A172 (cell line): ENCODE results near the gene SLC9A8. TPM values are rescaled to one million over a fixed set of nuclear protein-coding genes. Genes with fewer than 3 reads are reported as not detected.
"Not testable (repeated sequence)": the region's sequence is repeated elsewhere in the genome, so short reads cannot be mapped to it uniquely, and the experiment has no call there.

Experiments used
- DNase-seq: peaks from one replicate; pipeline ENCODE4 v3.0.0-alpha.2; 2015; ENCODE audit warnings: low spot score
- total RNA-seq: library from RNA; depleted of rRNA; stranded (reverse); fragments of >200 nt; shearing (Covaris generic); gene quantifications from 2 replicates; pipeline ENCODE4 v1.2.3, GENCODE V29; 2014

Gene SLC9A8
- total RNA-seq, 1 experiment from 2014 or later = 9.9 TPM

DNA sequence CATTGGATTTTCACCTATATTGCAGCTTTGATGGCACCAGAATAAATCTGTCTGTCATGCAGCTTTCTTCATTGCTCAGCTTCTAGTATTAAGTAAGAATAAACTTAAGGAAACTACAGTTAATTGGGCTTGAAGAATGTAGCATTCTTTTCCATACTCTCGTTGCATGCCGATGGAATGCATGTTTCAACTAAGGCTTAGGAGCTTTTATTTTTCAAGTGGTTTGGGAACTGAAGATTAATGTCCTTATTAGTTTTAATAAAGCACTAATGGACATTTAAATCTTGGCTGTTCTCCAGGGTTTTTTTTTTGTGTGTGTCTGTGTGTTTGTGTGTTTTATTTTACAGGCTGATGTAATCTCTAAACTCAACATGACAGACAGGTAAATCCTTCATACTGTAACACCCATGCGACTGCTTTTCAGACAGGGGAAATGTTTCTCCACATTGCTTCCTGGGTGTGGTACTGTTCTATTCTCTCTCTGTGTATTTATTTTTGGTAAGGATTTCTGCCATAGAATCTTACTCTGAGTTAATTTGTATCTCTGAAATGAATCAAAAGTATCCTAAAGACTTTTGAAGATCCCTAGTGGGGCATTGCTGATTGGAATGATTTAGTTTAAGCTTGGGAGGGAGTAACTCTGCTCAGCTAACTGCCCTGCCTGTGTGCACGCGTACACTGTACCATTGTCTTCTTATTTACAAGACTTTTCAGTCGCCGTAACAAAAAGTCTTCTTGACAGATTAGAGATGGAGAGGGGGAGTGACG lies 38.0 kb downstream of the SLC9A8 start:
- no peak for DNase-seq

DNA sequence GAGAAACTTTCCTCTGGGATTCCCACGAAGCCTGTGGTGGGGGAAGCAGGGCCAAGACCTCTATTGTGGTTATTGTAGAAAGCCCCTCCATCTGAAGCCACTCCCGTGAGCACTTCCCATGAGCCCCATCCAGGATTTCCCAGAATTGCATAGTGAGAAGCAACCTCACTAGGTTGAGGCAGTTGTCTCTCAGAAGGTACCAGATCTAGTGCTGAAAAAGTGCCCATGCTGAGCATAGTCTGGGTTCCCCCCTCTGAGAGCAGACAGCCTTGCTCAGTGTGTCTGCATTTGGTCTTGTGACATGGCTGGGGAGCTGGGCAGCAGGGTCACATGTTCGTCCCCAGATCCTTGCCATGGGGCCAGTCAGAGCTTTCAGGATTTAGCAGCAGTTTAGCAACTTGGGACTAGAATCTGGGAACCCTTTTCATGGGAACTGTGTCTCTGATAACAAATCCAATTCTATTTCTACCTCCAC lies 38.6 kb downstream of the SLC9A8 start:
- no peak for DNase-seq

DNA sequence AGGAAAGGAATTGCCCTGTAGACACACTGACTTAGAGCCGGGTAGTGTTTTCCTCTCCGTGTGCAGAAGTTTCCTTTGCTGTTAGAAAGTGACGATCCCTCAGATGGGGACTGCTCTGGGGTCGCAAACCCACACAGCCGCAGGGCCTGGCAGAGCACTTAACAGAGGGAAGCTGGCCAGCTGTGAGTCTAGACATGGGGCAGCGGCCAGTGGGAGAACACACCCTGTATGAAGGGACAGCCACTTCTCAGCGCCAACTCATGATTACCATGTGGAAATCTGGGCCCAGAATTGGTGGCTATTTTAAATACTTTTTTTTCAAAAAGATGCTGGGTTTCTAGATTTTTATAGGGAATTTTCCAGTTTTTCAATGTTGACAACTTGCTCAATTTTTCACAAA lies 39.4 kb downstream of the SLC9A8 start:
- DNase-seq = no peak

DNA sequence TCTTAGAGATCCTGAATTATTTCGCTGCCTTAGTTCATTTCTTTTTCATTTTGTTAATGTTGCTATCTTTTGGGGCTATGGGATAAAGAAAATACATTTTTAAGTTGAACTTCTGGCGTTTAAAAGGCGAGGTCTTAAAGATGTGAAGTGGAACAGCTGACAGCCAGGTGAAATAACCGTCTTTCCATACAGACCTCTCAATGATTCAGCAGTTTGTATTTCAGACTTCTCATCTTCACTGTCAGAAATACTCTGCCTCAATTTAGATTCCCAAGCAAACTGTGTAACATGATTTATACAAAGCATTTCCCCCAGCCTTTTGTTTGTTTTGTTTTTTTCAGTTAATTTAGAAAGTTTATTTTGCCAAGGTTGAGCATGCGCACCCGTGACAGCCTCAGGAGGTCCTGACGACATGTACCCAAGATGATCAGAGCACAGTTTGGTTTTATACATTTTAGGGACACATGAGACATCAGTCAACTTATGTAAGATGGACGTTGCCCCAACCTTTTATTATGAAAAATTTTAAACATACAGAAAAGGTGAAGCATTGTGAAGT lies 40.0 kb downstream of the SLC9A8 start:
- no peak for DNase-seq

DNA sequence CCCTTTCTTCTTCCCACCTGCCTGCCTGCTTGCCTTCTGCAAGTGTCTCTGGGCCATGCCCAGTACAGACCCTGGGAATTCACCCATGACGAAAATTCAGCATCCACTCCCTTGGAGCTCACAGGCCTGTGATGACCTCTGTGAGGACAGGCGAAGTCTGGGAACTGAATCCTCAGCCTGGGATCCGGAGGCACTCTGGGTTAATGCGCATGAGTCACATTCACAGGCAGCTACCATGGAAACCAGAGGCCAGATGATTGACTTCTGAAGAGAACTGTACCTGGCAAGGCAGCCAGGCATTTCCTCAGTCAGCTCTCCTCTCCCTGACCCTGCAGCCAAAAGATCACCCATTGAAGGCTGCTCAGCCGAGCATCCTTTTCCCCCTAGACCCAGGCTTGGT lies 41.0 kb downstream of the SLC9A8 start:
- peak; percentile 92 for DNase-seq

DNA sequence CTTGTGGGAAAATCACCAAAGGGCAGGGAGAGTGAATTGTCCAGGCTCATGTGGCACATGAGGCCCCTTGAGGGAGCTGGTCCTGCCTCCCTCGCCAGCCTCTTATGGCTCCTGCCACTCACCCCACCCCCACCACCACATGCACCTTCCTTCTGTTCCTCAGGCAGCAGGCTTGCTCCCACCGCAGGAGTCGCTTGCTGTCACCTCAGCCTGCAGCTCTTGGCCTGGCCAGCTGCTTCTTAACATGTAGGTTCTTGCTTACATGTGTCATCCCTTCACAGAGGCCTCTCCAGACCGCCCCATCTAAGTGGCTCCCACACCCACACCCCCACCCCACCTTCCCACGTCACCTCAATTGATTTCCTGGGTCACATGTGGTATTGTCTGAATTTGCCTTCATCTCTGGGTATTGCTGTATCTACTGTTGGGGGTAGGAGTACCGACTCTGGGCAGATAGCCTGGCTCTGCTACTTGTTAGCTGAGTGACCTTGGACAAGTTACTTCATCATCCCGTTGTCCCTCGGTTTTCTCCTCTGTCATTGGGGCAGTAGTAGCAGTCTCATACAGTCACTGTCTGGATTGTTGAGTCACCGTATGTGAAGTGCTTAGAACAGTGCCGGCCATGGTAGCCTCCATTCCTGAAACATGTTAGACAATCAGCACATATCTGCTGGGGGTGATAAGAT lies 41.7 kb downstream of the SLC9A8 start:
- no peak for DNase-seq

DNA sequence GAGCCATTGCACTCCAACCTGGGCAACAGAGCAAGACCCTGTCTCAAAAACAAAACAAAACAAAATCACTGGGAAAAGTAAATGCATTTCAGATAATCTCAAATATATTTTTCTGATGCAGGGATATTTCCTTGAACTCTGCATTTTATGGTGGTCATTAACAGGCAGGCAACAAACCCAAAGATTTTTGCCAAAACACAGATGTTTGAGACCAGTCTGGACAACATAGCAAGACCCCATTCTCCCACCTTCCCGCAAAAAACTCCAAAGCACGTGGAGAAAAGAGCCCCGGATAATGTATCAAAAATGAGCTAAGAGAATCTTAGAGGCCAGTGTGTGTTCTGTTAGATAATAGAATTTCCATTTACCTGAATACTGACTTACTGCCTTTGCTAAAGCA lies 44.3 kb downstream of the SLC9A8 start:
- no peak for DNase-seq

DNA sequence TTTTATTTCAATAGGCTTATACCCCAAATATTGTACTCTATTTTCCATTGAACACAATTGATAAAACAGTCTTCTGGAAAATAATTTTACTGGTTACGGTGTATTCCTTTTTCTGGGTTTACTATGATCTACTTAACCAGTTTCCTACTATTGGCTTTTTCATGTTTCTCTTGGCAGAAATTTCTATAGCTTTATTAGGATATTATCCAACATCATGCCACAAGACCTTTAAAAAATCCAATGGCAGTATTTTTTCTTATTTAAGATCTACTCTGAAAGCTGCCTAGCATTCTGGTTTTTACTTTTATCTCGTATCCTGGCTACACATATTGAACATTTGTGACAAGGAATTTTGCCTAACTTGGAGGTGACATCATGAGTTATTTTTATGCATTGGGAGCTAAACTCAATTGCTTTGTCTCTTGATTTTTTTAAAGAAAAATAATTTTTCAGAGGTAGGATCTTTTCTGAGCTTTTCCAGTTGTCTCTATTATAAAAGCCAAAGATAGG lies 45.5 kb downstream of the SLC9A8 start:
- DNase-seq = no peak

DNA sequence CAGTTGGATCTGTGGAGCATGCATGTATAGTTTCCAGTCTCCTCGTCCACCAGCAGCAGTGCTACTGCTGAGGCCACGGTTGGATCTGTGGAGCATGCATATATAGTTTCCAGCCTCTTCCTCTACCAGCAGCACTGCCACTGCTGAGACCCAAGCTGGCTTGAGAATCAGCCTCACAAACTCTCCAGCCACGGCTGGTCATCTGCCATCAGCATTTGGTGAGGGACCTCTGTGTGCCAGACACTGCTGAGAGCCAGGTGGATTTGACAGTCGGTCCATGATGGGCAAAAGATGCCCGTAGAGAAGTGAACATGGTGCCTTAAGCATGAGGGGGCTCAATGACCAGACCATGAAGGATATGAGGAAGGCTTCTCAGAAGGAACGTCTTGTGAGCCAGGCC lies 46.4 kb downstream of the SLC9A8 start:
- DNase-seq = no peak

DNA sequence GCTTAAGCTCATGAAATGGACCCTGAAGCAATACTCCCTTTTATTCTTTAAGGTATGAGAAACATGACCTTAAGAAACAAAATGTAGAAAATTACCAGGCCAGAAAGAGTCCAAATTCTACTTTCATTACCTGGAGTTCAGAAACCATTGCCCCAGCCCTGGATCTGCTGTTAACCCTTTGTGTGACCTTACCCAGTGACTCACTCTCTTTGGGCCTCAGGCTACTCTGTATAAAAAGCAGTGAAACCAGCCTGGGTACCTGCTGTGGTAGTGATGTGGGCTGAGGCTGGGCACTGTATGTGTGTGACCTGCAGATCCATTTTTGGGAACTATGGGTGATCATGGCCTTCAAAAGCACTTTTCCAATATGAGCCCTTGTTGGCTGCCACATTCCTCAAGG lies 47.2 kb downstream of the SLC9A8 start:
- no peak for DNase-seq

DNA sequence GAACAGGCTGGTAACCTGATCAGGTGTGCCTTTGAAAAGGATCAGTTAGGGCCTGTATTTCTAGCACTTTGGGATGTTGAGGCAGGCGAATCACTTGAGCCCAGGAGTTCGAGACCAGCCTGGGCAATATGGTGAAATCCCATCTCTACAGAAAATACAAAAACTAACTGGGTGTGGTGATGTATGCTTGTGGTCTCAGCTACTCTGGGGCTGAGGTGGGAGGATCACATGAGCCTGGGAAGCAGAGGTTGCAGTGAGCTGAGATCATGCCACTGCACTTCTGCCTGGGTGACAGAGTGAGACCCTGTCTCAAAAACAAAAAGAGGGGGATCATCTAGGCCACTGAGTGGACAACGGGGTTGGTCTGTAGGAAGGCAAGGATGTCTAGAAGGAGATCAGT lies 48.6 kb downstream of the SLC9A8 start:
- DNase-seq = not testable (repeated sequence)

DNA sequence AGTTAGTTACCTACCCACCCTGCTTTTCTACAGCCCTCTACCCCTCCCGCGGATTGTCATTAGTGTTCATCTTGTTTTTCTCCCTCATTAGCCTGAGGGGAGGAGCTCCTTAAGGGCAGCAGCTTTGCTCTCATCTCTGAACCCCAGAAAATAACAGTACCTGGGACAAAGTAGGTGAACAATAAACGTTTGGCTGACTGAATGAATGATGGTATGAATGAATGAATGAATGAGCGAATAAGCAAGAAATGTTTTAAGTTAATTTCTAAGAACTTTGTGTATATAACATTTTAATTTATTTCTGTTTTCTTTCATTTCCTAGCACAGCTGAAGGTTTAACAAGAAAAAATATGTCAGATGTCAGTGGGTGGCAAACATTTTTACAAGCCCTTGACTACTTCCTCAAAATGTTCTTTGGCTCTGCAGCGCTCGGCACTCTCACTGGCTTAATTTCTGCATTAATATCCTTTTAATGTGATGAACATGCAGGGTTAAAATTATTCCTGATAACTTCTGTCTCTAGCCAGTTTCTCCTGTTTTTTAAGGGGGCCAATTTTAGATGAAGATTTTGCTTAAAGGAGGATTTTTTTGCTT lies 50.1 kb downstream of the SLC9A8 start:
- DNase-seq = no peak

DNA sequence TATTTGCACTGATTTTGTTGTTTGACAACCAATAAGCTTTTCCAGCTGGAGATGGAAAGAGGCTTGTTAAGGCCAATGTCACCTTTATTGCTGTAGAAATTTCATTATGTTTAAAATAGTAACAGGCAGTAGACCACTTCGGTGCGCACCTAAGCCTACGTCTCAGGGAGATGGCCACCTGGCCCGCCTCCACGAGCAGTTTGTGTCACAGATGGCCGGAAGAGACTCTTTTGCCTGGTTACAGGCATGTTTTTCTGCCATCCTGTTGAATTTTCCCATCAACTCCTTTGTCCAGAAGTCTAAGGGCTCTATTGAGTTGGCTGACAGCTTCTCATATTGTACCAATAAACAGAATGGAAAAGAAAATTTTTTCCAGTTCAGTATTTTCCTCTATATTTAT lies 51.0 kb downstream of the SLC9A8 start:
- DNase-seq = no peak

DNA sequence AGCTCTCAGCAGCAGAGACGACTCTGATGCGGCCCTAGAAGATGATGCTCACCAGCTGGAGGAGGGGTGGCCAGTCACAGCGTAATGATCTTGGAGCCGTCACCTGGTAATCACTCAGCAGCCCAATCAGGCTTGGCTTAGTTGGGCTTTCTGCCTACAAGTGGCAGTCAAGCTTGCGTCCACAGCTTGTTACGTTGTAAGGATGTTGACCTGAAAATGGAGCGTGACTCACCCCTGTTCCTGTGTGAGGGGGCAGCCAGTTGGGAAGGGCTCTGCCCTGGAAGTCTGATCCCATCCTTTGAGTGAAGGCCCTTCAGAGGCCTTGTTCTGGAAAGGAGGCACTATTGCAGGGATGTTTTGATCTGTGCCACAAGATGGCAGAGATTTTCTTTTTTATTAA lies 52.9 kb downstream of the SLC9A8 start:
- DNase-seq = peak; percentile 33

DNA sequence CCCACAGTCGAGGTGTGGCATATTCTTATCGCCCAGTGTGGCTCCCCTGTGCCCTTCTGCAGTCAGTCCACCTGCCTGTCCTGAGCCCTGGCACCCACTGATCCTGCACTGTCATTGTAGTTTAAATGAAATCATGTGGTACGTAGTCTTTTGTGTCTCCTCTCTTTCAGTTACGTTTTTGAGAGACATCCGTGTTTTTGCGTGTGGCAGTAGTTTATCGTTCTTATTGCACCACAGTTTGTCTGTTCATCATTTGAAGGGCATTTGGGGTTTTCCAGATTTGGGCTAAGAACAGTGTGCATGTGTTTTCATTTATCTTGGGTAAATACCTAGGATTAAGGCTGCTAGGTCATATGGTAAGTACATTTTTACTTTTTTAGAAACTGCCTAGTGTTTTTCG lies 53.4 kb downstream of the SLC9A8 start:
- peak; percentile 33 for DNase-seq

DNA sequence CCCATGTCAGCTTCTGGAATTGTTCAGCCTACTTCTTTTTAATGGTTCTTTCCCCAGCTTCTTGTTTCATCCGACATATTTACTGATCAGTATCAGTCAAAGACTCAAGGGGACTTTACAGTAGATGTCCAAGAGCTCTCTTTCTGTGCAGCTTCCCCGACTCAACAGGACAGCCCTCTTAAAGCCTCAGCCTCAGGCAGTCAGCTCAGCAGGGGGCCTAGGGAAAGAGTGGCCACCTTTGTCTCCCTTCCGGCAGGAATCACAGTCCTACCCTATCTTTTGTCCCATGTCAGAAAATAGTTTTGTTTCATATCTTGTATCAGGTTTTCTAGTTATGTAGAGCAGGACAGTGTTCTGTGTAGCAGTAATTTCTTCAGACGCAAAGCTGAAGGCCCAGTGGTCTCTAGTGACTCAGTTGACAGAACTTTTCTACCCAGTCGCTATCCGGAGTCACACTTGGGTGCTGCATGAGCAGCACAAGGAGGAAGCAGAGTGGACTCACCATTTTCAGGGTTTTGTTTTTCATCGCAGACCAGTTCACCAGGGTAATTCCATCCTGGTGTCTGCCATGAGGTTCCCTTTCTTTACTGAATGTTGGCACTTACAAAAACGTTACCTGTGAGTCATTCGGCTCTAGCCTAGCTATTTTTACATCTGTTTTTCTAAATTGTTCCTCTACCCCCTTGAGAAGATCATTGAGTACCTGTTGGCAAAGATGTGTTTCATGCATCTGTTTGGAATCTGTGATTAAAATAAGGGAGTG lies 55.0 kb downstream of the SLC9A8 start:
- DNase-seq = no peak

DNA sequence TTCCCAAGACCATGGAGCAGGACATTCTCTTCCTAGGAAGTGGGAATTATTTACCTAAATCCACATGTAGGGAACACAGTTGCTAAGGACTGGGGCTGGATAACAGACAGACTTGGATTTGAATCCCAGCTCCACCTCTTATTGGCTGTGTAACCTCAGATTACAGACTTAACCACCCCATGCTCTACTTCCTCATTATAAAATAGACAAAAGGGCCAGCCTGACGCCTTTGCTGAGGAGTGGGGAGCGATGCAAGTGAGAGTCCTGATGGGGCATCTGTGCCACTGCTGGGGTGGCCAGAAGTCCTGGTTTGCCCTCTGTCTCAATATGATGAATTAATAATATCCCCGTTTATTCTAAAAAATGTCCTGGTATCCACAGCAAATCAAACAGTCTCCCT lies 55.9 kb downstream of the SLC9A8 start:
- DNase-seq = no peak

DNA sequence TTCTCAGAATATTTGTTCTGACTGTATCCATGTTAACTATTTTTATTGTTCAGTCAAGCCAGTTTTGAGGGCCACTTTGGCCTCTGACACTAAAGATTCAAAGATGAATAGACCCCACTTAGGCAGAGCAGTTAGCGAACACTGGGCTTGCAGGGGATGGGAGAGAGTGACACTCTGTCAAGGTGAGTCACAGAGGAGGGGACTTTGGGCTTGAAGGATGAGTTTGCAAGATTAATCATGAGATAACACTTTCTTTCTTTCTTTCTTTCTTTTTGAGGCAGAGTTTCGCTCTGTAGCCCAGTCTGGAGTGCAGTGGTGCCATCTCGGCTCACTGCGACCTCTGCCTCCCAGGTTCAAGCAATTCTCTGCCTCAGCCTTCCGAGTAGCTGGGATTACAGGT lies 56.3 kb downstream of the SLC9A8 start:
- no peak for DNase-seq

DNA sequence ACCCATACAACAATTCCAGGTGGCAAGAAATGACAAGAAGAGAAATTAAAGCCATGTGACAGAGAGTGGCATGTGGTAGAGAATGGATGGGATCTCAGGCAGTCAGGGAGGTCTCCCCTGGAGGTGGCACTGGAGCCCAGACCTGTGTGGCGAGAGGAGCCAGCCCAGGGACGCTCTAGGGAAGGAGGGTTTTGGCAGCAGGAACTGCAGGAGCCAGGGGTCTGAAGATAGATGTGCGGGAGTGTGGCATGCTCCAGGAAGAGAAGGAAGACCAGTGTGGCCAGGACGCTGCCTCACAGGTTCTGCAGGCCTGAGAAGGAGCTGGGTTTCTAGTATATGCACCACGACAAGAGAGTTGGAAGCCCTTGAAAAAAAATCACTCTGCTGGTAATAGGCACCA lies 57.6 kb downstream of the SLC9A8 start:
- DNase-seq = no peak

DNA sequence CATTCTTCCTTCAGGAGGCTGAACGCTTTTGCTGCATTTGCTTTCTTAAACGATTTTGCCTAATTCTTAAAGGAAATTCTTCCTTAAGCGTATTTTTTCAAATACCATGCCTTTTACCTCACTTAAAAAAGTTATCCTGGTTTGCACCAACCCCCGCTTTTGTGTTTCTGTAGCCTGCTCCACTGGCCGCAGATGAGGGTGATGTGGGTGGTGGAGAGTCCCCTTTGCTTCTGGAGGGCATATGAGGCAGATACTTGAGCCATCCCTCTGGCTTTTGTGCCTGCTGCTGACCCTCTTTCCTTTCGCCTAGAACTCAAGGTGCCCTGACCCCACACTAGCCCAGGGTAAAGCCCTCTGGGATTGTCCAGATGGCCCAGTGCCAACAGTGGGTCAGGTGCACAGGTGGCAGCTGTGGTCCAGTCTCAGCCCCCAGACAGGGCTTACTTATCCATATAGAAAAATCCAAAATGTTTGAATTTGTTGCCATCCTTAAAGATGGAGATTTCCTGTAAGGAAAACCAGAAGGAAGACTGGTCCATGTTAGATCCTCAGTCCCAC lies 58.8 kb downstream of the SLC9A8 start:
- no peak for DNase-seq

DNA sequence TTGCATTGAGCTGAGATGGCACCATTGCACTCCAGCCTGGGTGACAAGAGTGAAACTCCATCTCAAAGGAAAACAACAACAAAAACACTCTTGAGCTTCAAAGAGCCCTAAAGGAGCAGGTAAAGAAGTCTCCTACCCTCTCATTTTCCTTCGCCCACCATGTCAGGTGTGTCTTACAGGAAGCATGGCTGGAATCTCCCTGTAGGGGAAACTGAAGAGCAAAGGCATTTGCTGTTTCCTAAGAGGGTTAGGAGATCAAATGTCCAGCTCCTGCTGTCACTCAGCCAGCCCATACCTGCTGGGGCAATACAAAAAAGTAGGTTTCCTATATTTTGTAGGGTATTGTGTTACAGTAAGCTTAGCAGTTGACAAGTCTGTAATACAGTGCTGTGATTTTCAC lies 59.4 kb downstream of the SLC9A8 start:
- no peak for DNase-seq
